GM12874 (cell line): ENCODE measurements around the gene METTL13.

Experiments used
- TF ChIP-seq, protein P1 (sequence below): IDR thresholded peaks from 2 replicates; pipeline ENCODE4 v1.5.1; 2011; ENCODE audit warnings: low read depth, mild to moderate bottlenecking, control low read depth, low read length, moderate library complexity; ENCODE audit not compliant: insufficient read depth

METTL13 gene

DNA sequence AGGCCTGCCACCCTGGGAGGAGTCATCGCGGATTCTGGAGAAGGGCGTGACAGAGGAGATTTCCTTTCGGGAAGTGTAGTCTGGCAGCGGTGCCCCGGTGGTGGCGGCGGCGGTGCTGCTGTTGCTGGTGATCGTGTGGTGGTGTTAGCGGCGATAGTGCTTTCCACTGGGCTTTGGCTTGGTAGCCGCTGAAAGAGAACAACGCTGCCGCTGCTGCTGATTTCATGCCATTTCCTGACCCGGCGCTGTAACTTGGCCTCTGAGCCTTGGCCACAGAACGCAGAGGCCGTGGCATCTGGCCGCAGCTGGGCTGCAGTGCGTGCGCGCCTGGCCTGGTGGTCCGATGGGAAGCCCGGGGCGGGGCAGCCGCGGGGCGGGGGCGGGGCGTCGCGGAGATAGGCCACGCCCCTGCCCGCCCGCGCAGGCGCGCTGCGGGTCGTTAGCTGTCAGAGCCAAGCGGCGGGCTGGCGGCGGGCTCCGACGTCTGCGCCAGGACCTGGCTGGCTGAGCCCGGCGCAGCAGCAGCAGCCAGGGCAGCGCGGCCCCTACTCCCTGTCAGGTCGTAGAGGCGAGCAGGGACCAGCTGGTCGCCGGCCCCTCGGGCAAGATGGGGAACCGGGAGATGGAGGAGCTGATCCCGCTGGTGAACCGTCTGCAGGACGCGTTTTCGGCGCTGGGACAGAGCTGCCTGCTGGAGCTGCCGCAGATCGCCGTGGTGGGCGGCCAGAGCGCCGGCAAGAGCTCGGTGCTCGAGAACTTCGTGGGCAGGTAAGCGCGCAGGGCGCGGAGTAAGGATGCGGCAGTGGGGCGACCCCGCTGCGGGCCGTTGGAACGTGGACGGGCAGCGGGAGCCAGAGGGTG is 59.8 kb downstream of the METTL13 start, which contains the start of gene DNM3:
DNM3 (plus strand) TSS at position 449 of the 861 bp plus-strand sequence; CDS start at position 608, 159 bp downstream.
- TF ChIP-seq, protein P1, sequence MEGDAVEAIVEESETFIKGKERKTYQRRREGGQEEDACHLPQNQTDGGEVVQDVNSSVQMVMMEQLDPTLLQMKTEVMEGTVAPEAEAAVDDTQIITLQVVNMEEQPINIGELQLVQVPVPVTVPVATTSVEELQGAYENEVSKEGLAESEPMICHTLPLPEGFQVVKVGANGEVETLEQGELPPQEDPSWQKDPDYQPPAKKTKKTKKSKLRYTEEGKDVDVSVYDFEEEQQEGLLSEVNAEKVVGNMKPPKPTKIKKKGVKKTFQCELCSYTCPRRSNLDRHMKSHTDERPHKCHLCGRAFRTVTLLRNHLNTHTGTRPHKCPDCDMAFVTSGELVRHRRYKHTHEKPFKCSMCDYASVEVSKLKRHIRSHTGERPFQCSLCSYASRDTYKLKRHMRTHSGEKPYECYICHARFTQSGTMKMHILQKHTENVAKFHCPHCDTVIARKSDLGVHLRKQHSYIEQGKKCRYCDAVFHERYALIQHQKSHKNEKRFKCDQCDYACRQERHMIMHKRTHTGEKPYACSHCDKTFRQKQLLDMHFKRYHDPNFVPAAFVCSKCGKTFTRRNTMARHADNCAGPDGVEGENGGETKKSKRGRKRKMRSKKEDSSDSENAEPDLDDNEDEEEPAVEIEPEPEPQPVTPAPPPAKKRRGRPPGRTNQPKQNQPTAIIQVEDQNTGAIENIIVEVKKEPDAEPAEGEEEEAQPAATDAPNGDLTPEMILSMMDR, result no peak

DNA sequence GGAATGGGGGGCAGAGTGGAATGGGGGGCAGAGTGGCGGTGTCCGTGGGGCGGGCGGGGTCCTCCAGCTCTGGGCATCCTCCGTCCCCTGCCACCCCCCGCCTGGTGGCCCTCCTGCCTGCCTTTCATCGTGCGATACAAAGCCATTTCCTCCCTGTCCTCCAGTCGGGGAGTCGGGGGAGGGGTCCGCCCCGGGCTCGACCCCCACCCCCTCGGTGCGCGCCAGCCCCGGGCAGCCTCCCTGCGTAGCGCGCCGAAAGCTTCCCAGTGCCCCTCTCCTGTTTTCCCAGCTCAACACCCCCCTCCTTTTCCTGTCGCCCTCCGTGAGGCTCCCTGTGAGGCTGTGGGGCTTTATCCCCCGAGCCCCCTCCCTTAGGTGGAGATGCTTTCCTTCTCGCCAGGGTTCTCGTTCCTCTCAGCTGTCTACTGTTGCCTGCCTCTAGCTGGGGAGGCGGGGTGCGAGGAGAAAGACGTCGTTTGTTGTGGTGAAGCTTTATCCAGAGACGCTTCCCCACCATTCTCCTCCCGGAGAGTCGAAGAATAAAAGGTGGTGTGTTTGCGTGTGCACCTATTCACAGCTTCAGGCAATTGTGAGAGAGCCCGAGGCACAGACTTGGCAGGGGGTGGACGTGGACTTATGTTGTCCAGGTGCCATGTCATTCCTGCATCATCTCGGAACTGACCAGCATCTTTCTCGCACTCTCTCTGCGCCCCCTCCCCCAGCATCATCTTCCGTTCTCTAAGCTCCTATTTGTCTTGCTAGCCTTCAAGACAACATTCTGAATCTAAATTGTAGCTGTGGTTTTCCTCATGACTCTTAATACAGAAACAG is 60.7 kb downstream of the METTL13 start:
- TF ChIP-seq, protein P1, result no peak

DNA sequence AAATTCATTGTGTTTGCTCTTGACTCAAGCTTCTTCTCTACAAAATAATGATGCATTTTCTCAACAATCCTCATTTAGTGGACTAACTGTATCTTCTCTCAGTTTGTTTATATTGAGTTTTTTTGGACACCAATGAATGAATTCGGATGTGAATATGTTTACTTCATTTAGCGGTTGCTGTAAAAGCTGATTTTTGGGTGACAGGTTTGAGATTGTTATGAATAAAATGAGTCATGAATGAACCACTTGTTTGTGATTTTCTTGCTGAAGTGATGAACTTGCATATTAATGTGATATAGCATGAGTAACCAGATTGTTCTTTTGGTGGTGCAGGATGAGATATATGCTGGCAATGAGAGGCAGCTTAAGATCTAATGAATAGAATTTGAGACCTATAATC is 62.9 kb downstream of the METTL13 start:
- TF ChIP-seq, protein P1, result no peak

DNA sequence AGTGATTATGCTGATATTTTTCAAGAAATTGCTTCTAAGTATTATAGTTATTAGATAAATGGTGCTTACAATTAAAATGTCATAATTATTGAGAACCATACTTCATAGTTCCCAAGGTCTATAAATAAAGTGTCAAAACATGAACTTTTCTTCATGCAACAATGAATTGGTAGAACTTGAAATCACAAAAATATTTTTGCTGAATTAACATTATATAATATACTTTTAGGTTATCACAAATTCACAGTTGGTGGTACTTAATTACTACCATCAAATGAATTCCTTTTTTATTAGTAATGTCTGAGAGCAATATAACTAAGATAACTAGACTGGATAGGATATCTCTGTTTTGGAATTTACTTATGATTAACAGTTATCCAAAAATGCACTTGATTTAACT is 64.5 kb downstream of the METTL13 start:
- TF ChIP-seq, protein P1, result no peak
